UCSD-AML1 (cell line): ENCODE measurements around the gene ZNF134.

Experiments used
- DNase-seq: peaks from one replicate; lab custom pipeline; 2025; ENCODE audit not compliant: unreplicated experiment; lab: John Stamatoyannopoulos, UW

The ZNF134 gene

DNA sequence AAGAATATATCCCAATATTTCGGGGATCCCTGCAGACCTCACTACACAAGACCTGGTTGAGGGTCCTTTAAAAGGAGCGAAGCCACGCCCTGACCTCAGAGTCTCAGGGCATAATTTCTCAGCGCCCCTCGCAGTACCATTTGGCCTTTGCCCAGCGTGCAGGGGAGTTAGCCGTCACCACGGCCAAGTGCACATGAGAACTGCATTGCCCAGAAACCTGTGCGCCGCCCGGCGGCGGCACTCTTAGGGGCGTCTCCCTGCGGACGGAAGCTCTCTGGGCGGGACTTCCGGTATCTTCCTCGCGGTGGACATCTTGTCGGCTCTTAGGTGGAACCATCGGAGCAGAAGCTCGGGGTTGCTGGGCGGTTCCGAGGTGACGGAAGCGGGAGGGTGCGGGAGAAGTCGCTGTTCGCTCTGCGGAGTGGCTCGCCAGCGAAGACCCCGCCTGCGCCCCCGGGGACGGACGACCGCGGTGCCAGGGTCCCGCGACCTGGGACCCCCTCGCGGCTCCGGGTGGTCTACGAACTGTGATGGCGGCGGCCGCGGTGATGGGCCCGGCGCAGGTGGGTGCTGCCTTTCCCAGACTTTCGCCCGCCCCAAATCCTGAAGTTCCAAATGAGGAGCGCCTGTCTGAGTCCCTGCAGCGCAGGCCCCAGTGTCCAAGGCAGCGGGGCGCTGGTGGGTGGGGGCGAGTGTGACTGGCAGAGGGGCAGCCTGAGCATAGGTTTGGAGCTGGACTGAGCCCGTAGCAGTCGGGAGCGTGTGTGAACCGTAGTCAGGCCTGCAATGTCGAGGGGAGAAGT lies at the start of gene ZNF134:
Gene ZNF134 (plus strand): TSS at position 302 of the 803 bp plus-strand sequence. CDS start 5,227 bp downstream, outside the sequence.
- peak; percentile 90 for DNase-seq

DNA sequence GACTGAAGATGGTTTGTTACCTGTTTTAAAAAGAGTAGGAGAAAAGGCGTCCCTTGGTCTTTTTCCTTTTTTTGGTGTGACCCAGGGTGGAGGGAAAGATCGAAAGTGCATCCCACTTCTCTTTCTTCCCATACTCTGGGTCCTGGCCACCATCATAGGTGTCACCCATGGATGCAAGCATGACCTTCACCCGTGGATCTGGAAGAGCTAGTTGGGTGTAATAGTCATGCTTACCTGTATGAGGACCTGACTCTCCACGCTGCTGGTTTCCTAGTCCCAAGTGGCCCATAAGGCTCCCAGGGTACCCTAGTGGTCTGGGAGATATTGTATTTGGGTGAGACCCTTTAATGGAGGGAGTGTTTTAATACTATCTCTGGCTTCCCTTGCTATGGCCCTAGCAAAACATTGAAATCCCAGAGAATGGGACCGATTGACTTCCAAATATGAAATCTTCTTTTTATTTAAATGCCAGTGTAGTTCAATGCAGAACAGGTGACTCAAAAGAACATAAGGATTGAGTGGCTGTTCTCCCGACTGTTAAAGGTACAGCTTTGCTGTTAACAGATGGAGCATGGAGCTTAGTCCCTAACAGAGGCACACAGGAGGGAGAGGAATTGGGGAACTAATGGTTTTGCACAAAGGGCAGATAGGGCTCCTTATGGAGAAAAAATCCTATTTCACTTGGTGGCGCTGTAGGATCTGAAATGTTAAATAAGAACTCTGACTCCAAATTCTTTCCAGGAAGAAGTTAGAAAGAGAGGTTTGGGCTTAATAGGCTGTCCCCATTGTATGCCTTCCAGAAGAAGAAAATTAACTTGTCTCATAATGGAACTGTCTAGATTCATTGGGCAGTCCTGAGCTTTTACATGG lies 47.4 kb upstream of the ZNF134 start:
- peak; percentile 9 for DNase-seq

DNA sequence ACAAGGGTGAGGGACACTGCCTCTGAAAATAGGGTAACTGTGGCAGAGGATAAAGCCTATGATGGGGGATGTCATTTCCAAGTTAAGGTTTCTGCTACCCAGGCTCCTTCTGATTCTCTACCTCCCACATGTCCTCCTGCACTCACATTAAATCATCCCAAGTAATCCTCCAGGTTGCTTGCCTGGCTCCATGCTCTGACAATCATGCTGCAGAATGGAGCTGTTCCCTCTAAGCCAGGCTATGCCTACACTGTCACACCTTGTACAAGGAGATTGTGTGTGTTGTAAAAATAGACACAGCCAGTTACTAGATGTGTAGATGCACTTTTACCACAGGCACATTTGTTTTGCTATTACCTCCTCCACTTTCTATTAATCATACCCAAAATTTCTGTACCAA lies 43.3 kb upstream of the ZNF134 start:
- DNase-seq = no peak

DNA sequence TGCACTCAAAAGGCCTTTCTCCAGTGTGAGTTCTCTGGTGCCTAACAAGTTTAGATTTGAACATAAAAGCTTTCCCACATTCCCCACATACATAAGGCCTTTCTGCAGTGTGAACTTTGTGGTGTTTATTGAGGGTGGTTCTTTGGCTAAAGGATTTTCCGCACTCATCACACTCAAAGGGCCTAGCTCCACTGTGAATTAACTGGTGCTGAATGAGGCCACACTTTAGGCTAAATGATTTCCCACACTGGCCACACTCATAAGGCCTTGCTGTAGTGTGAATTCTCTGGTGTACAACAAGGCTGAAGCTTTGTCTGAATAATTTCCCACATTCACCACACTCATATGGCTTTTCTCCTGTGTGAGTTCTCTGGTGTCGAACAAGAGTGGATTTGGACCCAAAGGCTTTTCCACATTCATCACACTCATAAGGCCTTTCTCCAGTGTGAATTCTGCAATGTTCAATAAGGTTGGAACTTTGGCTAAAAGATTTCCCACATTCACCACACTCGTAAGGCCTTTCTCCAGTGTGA lies 41.6 kb upstream of the ZNF134 start:
- no peak for DNase-seq

DNA sequence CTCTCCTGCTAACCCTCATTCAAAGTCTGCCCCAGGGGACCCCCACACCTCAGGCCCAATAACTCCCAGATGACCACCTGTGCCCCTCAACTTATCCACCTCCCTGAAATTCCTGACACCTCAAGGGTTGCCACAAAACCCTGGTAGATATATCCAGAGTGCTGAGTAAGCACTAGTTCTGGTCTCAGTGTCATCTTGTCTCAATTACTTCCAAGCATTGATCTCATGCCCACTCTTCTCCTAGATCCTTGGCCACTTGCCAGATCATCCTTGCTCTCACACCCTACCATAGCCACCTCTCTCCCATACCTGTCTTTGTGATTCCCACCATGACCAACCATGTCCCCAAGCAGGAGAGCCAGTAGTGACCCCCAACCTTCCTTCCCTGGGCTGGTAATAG lies 37.4 kb upstream of the ZNF134 start:
- DNase-seq = no peak

DNA sequence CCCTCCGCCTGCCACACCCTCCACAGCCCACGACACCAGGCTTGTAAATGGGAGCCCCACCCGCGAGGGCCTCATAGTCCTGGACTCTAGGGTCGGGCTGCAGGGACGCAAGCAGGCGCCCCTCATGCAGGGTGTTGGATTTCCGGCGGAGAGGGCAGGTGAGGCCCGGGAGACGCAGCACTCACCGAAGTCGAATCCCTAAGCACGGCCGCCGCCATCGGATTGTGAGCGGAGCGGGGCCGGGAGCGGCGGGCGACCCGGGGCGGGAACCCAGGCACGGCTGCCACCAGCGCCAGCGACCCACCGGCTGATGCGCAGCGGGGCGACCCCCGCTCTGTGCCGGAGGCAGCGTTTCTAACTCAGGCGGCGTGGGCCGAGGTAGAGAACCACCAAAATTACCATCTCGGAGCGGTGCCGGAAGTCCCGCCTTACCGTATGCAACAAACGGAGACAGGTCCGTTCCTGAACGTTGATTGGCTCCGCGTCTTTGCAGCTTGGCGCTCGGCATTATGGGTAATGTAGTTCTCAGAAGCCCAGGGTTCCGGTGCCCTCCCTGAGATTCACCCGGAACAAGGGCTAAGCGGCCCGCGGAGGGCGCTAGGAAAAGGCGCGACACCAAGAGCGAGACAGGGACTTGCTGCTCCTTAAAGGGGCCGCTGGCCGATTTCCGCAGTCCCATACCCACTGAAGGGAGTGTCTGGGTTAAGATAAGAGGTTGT lies 35.4 kb upstream of the ZNF134 start, which contains the start of gene ZNF416:
Gene ZNF416 (minus strand): TSS at position 425 of the 719 bp plus-strand sequence. CDS start 207 bp downstream, at position 218.
- peak; percentile 97 for DNase-seq

DNA sequence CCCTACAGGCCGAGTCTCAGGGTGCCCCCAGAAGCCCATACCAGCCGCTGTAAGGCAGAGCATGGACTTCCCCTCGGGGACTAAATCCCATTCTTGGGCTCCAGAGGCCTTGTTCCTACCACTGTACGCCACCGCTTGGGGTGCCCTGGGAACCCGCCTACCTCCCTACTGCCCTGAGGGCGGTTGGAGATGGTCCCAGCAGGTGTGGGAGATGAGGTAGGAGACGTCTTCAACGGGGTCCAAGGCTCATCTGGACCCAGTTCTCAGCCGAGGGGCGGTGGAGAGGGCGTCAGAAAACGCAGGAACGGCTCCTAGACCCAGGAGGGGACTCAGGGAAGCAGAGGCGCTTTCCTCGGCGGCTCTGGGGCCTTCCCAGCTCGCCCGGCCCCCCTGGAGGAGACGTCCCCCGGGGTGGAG lies 30.9 kb upstream of the ZNF134 start:
- no peak for DNase-seq

DNA sequence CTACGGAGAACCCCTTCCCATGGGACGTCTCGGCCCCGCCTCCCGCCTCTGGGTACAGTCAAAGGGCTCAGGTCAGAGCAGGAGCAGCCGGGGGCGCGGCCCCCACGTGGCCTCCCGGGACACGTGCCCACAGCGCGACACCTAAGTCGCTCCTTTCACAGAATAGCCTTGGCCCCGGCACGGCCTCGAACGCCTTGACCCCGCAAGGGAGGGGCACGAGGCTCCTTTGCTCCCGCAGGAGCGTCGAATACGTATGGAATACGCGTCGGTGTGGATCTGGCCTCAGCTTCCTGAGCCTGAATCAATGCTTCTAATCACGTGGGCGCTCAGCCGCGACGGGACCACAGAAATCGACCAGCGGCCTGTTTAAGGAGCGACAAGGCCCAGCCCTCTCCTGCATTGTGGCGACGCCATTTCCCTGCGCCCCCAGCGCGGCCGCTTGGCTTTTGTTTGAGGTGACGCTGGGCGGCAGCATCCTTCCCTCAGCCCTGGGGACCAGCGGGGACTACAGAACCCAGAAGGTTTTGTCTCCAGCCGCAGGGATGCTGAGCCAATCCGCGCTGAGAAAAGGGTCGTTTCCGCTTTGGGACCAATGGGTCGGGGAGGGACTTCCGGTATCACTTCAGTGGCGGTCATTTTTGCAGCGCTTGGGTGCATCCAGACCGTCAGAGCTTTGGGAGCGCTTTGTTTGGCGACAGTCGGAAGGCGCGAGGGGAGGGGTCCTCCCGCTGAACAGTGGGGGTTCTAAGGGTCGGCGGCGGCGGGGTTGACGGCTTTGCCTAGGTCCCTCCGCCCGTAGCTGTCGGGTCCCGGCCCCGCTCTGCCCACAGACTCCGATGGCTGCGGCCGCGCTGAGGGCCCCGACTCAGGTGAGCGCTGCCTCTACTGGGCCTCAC lies 30.3 kb upstream of the ZNF134 start, which contains the start of gene ZIK1:
Gene ZIK1 (plus strand): TSS at position 625 of the 896 bp plus-strand sequence. CDS start 212 bp downstream, at position 837.
- DNase-seq = peak; percentile 89

DNA sequence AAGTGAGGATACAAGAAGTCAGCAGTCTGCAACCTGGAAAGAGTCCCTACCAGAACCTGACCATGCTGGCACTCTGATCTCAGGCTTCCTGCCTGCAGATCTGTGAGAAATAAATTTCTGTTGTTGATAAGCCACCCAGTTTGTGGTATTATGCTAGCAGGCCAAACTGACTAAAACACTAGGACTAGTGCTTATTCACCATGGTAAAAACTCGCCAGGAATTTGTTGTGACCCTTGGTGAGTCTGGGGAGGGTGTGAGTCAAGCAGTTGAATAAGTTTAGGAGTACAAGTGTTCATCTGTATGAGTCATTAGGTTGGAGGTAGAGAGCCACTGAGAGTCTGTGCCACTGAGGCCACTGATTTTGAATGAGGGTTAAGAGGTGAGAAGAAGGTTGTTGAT lies 26.5 kb upstream of the ZNF134 start:
- no peak for DNase-seq

DNA sequence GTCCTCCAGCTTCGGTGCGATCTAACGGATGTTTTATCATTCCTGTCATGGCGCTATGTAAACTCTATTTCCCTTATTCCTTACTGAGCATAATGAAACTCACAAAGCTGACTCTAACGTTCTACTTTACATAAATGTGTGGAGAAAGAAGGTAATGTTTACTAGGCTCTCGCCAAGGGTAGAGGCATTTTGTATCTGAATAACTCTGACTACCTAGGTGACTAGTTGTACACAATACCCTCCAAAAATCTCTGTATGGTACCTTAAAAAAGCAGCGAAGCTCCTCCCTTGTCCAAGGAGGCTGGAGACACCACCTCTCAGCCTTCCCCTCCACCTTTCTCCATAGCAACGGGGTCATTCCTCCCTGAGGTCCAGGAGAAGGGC lies 14.7 kb upstream of the ZNF134 start:
- no peak for DNase-seq

DNA sequence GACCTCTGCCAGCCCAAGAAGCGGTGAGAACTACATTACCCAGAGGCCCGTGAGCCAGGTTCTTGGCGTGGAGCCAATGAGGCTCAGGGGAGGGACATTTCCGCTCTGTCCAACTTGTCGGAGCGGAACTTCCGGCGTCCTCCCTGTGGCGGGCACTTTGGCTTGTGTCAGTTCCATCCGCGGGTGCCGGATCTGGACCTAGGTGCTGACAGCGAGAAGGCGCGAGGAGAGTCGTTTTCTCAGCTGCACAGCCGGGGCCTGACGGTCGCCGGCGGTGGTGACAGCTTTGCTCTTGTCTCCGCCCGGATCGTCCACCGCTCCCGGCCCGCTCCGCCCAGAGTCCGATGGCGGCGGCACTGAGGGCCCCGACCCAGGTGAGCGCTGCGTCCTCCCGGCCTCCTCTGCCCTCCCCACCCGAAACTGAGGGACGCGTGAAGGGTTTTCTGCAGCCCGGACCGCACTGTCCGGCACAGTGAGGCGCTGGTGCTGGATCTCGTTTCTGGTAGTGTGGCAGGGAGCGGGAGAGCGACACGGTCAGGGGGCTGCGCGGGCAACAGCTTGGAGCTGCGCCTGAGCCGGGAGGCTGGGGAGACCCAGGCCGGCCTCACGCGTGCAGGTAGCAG lies 14.2 kb upstream of the ZNF134 start, which contains the start of gene ZNF530:
Gene ZNF530 (plus strand): TSS at position 125 of the 623 bp plus-strand sequence. CDS start 4,461 bp downstream, outside the sequence.
- DNase-seq = peak; percentile 88

DNA sequence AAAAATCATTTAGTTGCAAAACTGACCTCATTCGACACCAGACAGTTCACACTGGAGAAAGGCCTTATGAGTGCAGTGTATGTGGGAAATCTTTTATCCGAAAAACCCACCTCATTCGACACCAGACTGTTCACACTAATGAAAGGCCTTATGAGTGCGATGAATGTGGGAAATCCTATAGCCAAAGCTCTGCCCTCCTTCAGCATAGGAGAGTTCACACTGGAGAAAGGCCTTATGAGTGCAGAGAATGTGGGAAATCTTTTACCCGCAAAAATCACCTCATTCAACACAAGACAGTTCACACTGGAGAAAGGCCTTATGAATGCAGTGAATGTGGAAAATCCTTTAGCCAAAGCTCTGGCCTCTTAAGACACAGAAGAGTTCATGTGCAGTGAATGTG lies 7.1 kb upstream of the ZNF134 start:
- no peak for DNase-seq

DNA sequence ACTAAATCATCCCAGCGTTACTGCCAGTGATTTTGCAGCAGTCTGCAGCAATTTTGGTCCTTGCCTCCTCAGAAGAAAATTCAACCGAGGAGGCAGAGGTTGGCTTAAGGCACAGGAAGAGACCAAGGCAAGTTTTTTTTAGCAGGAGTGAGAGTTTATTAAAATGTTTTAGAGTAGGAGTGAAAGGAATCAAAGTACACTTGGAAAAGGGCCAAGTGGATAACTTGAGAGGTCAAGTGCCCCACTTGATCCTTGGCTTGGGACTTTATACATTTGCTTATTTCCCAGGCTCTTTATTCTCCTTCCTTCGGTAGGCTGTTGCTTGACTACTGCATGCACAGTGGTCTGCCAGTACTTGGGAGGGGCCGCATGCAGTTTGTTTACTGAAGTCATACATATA lies 2.9 kb upstream of the ZNF134 start:
- DNase-seq = no peak

DNA sequence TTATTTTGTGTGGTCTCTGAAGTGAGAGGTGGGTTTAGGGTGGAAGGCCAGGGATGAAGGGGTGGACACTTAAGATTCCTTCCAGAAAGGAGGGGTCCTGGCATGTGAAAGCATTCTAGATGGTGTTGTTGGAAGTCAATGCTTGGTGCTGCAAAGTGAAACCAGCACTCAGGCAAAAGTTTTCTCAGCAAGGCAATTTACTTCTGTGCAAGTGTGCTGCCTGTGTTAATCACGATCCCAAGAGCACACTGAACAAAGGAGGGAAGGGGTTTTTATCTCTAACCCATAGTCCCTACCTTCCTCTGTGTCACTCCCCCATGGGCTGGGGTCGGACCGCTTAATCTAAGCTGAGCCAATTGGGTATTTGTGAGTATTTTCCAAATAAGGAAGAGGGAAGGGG lies 1.3 kb downstream of the ZNF134 start:
- no peak for DNase-seq

DNA sequence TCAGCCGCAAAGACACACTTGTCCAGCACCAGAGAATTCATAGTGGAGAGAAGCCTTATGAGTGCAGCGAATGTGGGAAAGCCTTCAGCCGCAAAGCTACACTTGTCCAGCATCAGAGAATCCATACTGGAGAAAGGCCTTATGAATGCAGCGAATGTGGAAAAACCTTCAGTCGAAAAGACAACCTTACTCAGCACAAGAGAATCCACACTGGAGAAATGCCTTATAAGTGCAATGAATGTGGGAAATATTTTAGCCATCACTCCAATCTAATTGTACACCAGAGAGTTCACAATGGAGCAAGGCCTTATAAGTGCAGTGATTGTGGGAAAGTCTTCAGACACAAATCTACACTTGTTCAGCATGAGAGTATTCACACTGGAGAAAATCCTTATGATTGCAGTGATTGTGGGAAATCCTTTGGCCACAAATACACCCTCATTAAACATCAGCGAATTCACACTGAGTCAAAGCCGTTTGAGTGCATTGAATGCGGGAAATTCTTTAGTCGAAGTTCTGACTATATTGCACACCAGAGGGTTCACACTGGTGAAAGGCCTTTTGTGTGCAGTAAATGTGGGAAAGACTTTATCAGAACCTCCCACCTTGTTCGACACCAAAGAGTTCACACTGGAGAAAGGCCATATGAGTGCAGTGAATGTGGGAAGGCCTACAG lies 6.8 kb downstream of the ZNF134 start:
- DNase-seq = no peak

DNA sequence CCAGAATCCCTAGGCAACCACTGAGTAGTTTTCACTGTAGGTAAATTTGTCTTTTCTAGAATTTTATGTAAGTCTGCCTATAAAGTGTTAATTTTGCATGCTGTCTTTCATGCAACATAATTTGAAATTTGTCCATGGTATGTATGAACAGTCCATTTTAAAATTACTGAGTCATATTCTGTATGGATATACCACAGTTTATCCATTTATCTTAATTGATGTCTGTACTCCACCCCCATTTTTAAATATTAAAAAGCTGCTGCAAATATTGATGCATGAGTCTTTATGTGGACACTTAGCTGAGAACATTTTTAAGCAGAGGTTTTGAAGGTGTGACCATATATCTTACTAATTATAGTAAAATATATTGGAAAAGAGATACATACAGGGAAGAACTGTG lies 9.0 kb downstream of the ZNF134 start:
- DNase-seq = no peak

DNA sequence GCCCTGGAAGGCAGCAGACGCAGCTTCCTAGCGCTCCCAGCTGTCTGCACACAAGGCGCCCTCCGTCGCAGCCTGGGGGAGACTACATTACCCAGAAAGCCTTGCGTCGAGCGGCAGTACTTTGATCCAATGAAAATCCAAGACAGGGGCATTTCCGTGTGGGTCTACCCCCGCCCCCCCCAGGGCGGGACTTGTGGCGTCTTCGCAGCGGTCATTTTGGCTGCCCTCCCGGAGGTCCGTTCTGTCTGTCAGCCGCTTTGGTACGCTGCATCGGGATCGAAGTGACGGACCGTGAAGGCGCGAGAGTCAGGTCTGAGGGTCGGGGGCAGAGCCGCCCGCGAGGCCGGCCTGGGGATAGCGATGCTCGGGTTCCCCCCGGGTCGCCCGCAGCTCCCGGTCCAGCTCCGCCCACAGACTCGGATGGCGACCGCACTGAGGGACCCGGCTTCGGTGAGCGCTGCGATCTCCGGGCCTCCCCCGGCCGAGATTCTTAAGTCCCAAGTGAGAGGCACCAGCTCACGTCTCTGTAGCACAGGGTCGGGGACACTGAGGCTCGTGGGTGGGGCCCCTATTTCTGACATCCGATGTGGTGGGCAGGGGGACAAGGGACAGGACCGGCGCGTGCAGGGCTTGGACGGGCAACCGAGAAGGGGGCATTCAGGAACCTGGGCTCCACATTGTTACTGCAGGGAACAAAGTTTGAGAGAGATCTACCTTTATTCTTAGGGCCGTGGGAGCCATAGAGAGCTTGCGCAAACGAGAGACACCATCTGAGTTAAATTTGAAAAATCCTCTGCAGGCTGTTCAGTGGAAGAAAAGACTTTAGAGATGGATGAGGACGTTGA lies 19.2 kb downstream of the ZNF134 start, which contains the start of gene ZNF211:
Gene ZNF211 (plus strand): TSS at position 182 of the 845 bp plus-strand sequence. CDS start 179 bp downstream, at position 361.
- peak; percentile 91 for DNase-seq

DNA sequence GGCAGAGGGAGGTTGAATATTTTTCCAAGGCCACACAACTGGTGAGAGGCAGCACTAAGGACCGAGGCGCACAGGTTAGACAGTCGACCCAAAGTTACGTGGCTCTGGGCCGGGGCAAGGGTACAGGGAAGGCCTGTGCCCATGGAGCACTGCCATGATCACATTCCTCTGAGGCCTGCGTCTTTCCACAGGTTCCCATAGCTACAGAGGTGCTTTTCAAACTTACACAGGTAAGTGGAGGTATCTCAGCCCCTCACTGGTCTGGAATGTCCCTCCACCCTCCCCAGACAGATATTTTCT lies 19.7 kb downstream of the ZNF134 start:
- no peak for DNase-seq
